Body of pancreas (tissue), 4 donors: ENCODE data around the gene ING5.

ENCODE experiments used
- POLR2A ChIP-seq, 3 donors: fragments of 450-650 bp; IDR thresholded peaks; one replicate each; pipeline ENCODE4 v1.6.1; 2016; ENCODE audit warnings: antibody characterized with exemption in 3 of 3, mild to moderate bottlenecking in 2 of 3
- TF ChIP-seq, protein P1 (sequence below), 7 experiments: fragments of 450-650 bp in 4 of 7; fragments of 200-600 bp in 3 of 7; sonication (generic) in 3 of 7; IDR thresholded peaks; one replicate each; pipeline ENCODE4 v1.5.1; 2016 to 2019; ENCODE audit warnings: antibody characterized with exemption in 7 of 7

DNA sequence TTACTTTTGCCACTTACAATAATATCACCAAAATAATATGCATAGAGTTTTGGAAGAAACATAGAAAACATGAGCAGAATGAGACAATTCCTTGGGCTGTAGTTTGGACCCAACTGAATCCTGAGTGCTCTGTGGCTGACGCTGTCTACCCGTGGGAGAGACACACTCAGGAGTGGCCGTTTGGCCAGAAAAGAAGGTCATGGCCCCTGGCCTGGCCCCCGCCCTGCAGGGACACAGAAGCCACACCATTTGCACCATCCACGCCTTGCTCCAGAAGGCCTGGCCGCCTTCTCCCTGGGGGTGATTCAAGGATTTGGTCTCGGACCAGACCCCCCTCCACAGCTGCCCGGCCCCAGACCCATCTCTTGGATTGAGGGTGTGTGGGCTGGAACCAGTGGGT lies 26.2 kb downstream of the ING5 start:
- TF ChIP-seq, protein P1, sequence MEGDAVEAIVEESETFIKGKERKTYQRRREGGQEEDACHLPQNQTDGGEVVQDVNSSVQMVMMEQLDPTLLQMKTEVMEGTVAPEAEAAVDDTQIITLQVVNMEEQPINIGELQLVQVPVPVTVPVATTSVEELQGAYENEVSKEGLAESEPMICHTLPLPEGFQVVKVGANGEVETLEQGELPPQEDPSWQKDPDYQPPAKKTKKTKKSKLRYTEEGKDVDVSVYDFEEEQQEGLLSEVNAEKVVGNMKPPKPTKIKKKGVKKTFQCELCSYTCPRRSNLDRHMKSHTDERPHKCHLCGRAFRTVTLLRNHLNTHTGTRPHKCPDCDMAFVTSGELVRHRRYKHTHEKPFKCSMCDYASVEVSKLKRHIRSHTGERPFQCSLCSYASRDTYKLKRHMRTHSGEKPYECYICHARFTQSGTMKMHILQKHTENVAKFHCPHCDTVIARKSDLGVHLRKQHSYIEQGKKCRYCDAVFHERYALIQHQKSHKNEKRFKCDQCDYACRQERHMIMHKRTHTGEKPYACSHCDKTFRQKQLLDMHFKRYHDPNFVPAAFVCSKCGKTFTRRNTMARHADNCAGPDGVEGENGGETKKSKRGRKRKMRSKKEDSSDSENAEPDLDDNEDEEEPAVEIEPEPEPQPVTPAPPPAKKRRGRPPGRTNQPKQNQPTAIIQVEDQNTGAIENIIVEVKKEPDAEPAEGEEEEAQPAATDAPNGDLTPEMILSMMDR (IDR thresholded peaks at IDR 0.05): no peak
- TF ChIP-seq POLR2A (IDR thresholded peaks at IDR 0.05): no peak
